ENCODE results near the gene MYRIP. TPM values are rescaled to one million over a fixed set of nuclear protein-coding genes. Genes with fewer than 3 reads are reported as not detected.

MYRIP gene
- total RNA-seq, 2 donors from 2014 or later: 6.3 to 8.7 TPM

GRCh38 chr3:40103829-40104228, 294.4 kb downstream of the MYRIP start:
- Histone ChIP-seq H3K4me1 (no peaks in the 10 kb centered on the region), H3K4me3 (no peak overlapping the region), H3K27me3 (no peaks in the 10 kb centered on the region), H3K9me3 (no peaks in the 10 kb centered on the region), H3K27ac (no peak overlapping the region), H3K9ac (ENCODE audit: low read depth in 2 of 2, low read length in 2 of 2) (no peak overlapping the region), H3K36me3 (no peaks in the 10 kb centered on the region)
- no peak for DNase-seq
- TF ChIP-seq CTCF (IDR thresholded peaks at IDR 0.05): no peak
- intact Hi-C loops (cut with DNase I): no loop called here

GRCh38 chr3:40104441-40104840, 295.0 kb downstream of the MYRIP start:
- no peaks in the 10 kb centered on the region for H3K36me3 ChIP-seq
- no peak overlapping the region for H3K27ac ChIP-seq
- H3K27me3 ChIP-seq: no peaks in the 10 kb centered on the region
- no peak for DNase-seq
- intact Hi-C loops (cut with DNase I): no loop called here
- H3K9me3 ChIP-seq: no peaks in the 10 kb centered on the region
- no peaks in the 10 kb centered on the region for H3K4me1 ChIP-seq
- H3K4me3 ChIP-seq: no peak overlapping the region
- H3K9ac ChIP-seq (ENCODE audit: low read depth in 2 of 2, low read length in 2 of 2): no peak overlapping the region
- TF ChIP-seq CTCF (IDR thresholded peaks at IDR 0.05): no peak

- Histone ChIP-seq H3K27me3 (no peaks in the 10 kb centered on the region), H3K4me1 (no peaks in the 10 kb centered on the region), H3K36me3 (no peaks in the 10 kb centered on the region), H3K9ac (ENCODE audit: low read depth in 2 of 2, low read length in 2 of 2) (no peak overlapping the region), H3K27ac (no peak overlapping the region), H3K4me3 (no peak overlapping the region), H3K9me3 (no peaks in the 10 kb centered on the region)
- intact Hi-C loops (cut with DNase I): no loop called here
- no peak for TF ChIP-seq CTCF (IDR thresholded peaks at IDR 0.05)
- no peak for DNase-seq
These were observed 299.2 kb downstream of the MYRIP start for GRCh38 chr3:40108643-40109042.

- no peak overlapping the region for H3K27ac ChIP-seq
- H3K9ac ChIP-seq (ENCODE audit: low read depth in 2 of 2, low read length in 2 of 2): no peak overlapping the region
- no peaks in the 10 kb centered on the region for H3K36me3 ChIP-seq
- no peaks in the 10 kb centered on the region for H3K4me1 ChIP-seq
- intact Hi-C loops (cut with DNase I): no loop called here
- H3K4me3 ChIP-seq: no peak overlapping the region
- no peak for DNase-seq
- no peaks in the 10 kb centered on the region for H3K9me3 ChIP-seq
- no peak for TF ChIP-seq CTCF (IDR thresholded peaks at IDR 0.05)
- no peaks in the 10 kb centered on the region for H3K27me3 ChIP-seq
These were observed 300.5 kb downstream of the MYRIP start for GRCh38 chr3:40109641-40110490.

GRCh38 chr3:40116478-40117177, 307.2 kb downstream of the MYRIP start:
- TF ChIP-seq CTCF (IDR thresholded peaks at IDR 0.05): no peak
- no peak overlapping the region for H3K9ac ChIP-seq (ENCODE audit: low read depth in 2 of 2, low read length in 2 of 2)
- no peaks in the 10 kb centered on the region for H3K27me3 ChIP-seq
- intact Hi-C loops (cut with DNase I): no loop called here
- no peaks in the 10 kb centered on the region for H3K9me3 ChIP-seq
- H3K4me3 ChIP-seq: no peak overlapping the region
- no peak overlapping the region for H3K27ac ChIP-seq
- DNase-seq: no peak
- H3K36me3 ChIP-seq: no peaks in the 10 kb centered on the region
- H3K4me1 ChIP-seq: no peaks in the 10 kb centered on the region
